Stomach smooth muscle (tissue), 2 donors: ENCODE results near the gene RPS6KA1.
"Not testable (repeated sequence)": the region's sequence is repeated elsewhere in the genome, so short reads cannot be mapped to it uniquely, and the experiment has no call there.

Experiments
- H3K27ac ChIP-seq: one replicate; pipeline ENCODE4 v1.7.0; 2013; ENCODE audit warnings: mild to moderate bottlenecking, low read length, inconsistent platforms
- H3K27me3 ChIP-seq, 2 donors: one replicate each; pipeline ENCODE4 v1.7.0; 2013; ENCODE audit warnings: low read length in 2 of 2; ENCODE audit not compliant: insufficient read depth in 2 of 2, control insufficient read depth in 1 of 2
- H3K36me3 ChIP-seq, 2 donors: one replicate each; pipeline ENCODE4 v1.7.0; 2013; ENCODE audit warnings: low read length in 2 of 2; ENCODE audit not compliant: control insufficient read depth in 2 of 2, insufficient read depth in 2 of 2
- H3K4me1 ChIP-seq: one replicate; pipeline ENCODE4 v1.7.0; 2013; ENCODE audit warnings: low read length; ENCODE audit not compliant: control insufficient read depth, insufficient read depth
- H3K4me3 ChIP-seq, 2 donors: one replicate each; pipeline ENCODE4 v1.7.0; 2013; ENCODE audit warnings: low read length in 2 of 2
- H3K9ac ChIP-seq, 2 donors: one replicate each; pipeline ENCODE4 v1.7.0; 2013; ENCODE audit warnings: low read length in 2 of 2, mild to moderate bottlenecking in 1 of 2
- H3K9me3 ChIP-seq, 2 donors: one replicate each; pipeline ENCODE4 v1.7.0; 2013; ENCODE audit warnings: low read length in 2 of 2; ENCODE audit not compliant: control insufficient read depth in 2 of 2
- donor health status: healthy.
- donor health status: Pancreatic carcinoma.

RPS6KA1 gene

DNA sequence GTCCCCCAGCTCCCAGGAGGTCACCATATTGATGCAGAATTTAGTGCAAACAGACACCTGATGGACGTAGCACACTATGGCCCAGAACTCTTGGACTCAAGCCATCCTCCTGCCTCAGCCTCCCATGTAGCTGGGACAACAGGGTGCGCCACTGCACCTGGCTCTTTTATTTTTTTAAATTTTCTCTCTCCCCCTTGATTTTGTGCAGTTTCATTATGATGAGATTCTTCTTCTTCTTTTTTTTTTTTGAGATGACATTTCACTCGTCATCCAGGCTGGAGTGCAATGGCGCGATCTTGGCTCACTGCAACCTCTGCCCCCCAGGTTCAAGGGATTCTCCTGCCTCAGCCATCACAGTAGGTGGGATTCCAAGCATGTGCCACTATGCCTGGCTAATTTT is 63.8 kb downstream of the RPS6KA1 start:
- no peak overlapping the region for H3K27ac ChIP-seq
- no peak overlapping the region for H3K4me3 ChIP-seq
- H3K9ac ChIP-seq: no peak overlapping the region
- no peaks in the 10 kb centered on the region for H3K36me3 ChIP-seq
- H3K4me1 ChIP-seq: no peaks in the 10 kb centered on the region
- no peaks in the 10 kb centered on the region for H3K27me3 ChIP-seq
- H3K9me3 ChIP-seq: peaks cover 0 to 3% of the 10 kb centered on the region in 2 donors

DNA sequence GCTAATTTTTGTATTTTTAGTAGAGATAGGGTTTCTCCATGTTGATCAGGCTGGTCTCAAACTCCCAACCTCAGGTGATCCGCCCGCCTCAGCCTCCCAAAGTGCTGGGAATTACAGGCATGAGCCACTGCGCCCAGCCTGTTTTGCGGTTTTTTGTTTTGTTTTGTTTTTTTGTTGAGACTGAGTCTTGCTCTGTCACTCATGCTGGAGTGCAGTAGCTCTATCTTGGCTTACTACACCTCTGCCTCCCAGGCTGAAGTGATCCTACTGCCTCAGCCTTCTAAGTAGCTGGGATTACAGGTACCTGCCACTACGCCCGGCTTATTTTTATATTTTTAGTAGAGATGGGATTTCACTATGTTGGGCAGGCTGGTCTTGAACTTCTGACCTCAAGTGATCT is 65.0 kb downstream of the RPS6KA1 start:
- H3K4me1 ChIP-seq, H3K27ac ChIP-seq, H3K4me3 ChIP-seq, H3K9ac ChIP-seq, H3K9me3 ChIP-seq, H3K36me3 ChIP-seq, H3K27me3 ChIP-seq: not testable (repeated sequence)

DNA sequence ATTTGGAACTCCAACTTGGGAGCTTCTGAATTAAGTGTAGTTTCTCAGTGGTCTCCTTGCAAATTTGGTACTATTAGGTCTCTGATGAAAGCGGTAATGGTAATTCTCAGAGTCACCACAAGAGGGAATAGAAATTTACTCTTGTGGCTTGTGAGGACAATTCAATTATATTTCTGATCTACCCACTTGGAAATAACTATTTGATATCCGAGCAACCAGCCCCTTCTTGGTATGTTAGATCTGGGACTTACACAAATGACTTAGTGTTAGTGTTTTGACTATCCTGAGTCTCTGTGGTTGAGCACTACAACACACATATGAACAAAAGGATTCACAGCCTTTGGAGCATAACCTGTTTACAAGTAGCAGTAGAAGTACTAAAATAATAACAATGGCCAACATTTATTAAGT is 68.1 kb downstream of the RPS6KA1 start:
- Histone ChIP-seq H3K36me3 (no peaks in the 10 kb centered on the region), H3K4me3 (no peak overlapping the region), H3K9ac (no peak overlapping the region)

DNA sequence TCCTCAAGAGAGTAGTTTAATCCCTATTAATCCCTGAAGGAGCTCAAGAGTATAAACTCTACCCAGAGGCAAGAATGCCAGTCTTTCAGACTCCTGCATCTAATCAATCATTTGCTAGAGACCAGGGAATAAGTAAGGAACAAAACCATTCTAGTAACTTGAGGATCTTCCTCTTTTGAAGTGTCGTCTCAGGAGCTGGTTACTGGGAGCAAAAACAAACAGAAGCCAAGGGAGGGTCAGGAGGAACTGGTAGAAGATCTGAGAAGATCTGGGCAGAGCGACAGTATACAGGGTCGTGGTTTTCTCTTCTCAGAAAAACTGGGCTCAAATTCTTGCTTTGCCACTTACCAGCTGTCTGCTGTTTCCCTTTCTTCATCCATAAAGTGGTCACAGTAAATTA is 69.3 kb downstream of the RPS6KA1 start:
- Histone ChIP-seq H3K4me1 (no peaks in the 10 kb centered on the region), H3K9me3 (no peaks in the 10 kb centered on the region), H3K27ac (no peak overlapping the region), H3K9ac (no peak overlapping the region), H3K4me3 (no peak overlapping the region), H3K27me3 (no peaks in the 10 kb centered on the region), H3K36me3 (no peaks in the 10 kb centered on the region)

More for the DNA sequence above, 68.1 kb downstream of the RPS6KA1 start:
- Histone ChIP-seq H3K9me3 (no peaks in the 10 kb centered on the region), H3K4me1 (no peaks in the 10 kb centered on the region), H3K27ac (no peak overlapping the region), H3K27me3 (no peaks in the 10 kb centered on the region)

DNA sequence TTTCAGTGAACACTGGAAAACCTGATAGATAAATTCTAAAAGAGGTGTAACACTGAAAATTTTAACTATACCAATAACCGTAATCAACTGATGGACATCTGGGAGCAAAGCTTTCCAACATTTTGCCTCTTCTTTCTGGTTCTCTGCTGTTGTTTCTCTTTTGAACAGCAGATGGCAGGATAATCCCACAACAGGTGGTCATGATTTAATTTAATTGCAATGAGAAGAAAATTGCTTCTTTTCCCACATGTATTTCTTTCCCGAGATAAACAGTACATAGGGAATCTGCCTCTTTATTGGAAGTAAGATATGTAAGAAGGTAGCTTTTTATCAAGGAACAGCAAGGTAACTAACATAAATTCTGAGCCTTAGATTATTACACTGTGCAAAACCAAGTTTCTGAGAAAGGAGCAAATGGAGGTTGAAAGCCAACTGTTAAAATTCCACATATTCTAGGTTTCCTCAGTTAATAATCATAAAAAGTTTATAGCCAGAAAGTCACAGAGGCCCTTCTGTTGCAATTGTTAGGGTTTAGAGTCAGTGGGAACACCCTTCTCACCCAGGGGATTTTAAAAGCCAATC is 72.9 kb downstream of the RPS6KA1 start:
- Histone ChIP-seq H3K9ac (no peak overlapping the region), H3K27ac (no peak overlapping the region), H3K36me3 (no peaks in the 10 kb centered on the region), H3K27me3 (peaks cover 0 to 2% of the 10 kb centered on the region in 2 donors), H3K4me1 (no peaks in the 10 kb centered on the region), H3K9me3 (no peaks in the 10 kb centered on the region), H3K4me3 (no peak overlapping the region)

DNA sequence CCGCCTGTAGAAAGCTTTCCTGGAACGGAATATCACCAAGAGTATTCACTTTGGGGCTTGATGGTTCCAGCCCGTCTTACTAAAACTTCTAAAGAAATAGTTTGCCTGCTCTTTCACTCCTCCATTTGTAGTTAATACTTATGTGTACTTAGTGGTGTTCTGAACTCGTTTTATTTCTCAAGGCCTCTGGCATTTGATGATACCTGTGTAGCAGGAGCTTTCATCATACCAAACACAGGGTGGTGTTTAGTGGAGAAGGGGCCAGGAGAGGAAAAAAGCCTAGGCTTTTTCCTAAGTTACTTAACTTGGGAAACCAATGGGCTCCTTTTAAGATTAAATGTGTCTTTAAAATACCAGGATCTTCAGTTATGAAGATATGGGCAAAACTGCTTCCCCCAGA is 74.3 kb downstream of the RPS6KA1 start:
- Histone ChIP-seq H3K36me3 (no peaks in the 10 kb centered on the region), H3K27ac (no peak overlapping the region), H3K27me3 (peaks cover 0 to 2% of the 10 kb centered on the region in 2 donors), H3K4me3 (no peak overlapping the region), H3K9ac (no peak overlapping the region), H3K9me3 (no peaks in the 10 kb centered on the region), H3K4me1 (no peaks in the 10 kb centered on the region)

DNA sequence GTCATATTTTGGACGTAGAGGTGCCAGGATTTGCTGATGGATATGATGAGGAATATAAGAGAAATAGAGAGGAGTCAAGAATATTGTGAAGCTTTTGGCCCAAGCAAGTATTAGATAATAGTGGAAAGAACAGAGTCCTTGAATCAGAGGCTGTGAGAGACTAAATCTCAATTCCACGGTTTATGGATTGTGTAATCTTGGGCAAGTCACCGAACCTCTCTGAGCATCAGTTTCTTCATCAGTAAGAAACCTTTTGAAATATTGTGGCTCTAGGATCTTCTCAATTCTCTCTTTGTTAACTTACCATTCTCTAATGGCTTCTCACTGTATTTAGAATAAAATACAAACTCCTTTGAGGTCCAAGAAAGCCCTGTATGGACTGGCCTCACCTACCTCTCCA is 77.6 kb downstream of the RPS6KA1 start:
- Histone ChIP-seq H3K27me3 (peaks cover 0 to 2% of the 10 kb centered on the region in 2 donors), H3K9me3 (no peaks in the 10 kb centered on the region), H3K27ac (no peak overlapping the region), H3K4me3 (no peak overlapping the region), H3K4me1 (no peaks in the 10 kb centered on the region), H3K9ac (no peak overlapping the region), H3K36me3 (no peaks in the 10 kb centered on the region)

DNA sequence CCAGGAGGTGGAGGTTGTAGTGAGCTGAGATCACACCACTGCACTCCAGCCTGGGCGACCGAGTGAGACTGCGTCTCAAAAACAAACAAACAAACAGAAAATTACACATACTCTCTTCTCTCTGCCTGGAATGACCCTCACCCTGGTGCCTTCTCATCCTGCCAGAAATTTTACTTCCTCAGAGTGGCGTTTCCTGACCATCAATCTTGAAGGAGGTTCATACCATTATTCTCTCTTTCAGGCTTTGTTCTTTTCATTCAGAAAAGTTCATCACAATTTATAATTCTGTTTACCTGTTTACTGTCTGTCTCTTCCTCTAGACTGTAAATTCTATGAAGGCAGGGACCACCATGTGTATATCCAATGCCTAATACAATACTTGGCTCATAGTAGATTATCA is 79.3 kb downstream of the RPS6KA1 start:
- H3K4me3 ChIP-seq: no peak overlapping the region
- no peaks in the 10 kb centered on the region for H3K4me1 ChIP-seq
- no peak overlapping the region for H3K27ac ChIP-seq
- H3K36me3 ChIP-seq: no peaks in the 10 kb centered on the region
- H3K9ac ChIP-seq: no peak overlapping the region
- peaks cover 0 to 2% of the 10 kb centered on the region in 2 donors for H3K27me3 ChIP-seq
- no peaks in the 10 kb centered on the region for H3K9me3 ChIP-seq

DNA sequence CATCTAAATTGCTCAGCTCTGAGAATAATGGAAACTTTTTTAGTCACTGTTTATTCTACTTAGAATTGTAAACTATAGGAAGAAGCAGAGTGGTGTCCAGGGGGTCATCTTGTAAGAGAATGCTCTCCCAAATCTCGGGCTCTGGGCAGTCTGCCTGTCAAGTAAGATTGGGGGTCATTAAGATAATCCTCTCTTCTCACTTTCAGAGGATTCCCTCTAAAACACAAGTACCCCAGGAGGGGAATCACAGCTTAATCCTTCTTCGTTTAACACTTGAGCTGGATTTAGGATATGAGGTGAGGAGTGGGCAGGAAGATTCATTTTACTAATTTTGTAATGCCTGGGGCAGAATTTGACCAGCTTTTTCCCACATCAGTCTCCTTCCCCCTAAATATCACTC is 81.2 kb downstream of the RPS6KA1 start:
- H3K27ac ChIP-seq: no peak overlapping the region
- no peaks in the 10 kb centered on the region for H3K36me3 ChIP-seq
- H3K27me3 ChIP-seq: peaks cover 0 to 2% of the 10 kb centered on the region in 2 donors
- H3K9me3 ChIP-seq: no peaks in the 10 kb centered on the region
- no peaks in the 10 kb centered on the region for H3K4me1 ChIP-seq
- no peak overlapping the region for H3K9ac ChIP-seq
- H3K4me3 ChIP-seq: no peak overlapping the region

DNA sequence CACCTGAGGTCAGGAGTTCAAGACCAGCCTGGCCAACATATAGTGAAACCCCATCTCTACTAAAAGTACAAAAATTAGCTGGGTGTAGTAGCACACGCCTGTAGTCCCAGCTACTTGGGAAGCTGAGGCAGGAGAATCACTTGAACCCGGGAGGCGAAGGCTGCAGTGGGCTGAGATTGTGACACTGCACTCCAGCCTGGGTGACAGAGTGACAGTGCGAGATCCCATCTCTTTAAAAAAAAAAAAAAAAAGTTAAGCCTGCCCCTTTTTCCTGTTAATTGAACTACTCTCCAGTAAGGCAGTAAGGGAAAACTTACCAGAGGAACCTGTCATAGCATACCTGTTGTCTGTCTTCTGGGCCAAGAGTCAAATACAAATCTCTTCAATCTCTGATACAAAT is 83.1 kb downstream of the RPS6KA1 start:
- H3K9me3 ChIP-seq, H3K27me3 ChIP-seq, H3K4me1 ChIP-seq, H3K9ac ChIP-seq, H3K27ac ChIP-seq, H3K36me3 ChIP-seq, H3K4me3 ChIP-seq: not testable (repeated sequence)

DNA sequence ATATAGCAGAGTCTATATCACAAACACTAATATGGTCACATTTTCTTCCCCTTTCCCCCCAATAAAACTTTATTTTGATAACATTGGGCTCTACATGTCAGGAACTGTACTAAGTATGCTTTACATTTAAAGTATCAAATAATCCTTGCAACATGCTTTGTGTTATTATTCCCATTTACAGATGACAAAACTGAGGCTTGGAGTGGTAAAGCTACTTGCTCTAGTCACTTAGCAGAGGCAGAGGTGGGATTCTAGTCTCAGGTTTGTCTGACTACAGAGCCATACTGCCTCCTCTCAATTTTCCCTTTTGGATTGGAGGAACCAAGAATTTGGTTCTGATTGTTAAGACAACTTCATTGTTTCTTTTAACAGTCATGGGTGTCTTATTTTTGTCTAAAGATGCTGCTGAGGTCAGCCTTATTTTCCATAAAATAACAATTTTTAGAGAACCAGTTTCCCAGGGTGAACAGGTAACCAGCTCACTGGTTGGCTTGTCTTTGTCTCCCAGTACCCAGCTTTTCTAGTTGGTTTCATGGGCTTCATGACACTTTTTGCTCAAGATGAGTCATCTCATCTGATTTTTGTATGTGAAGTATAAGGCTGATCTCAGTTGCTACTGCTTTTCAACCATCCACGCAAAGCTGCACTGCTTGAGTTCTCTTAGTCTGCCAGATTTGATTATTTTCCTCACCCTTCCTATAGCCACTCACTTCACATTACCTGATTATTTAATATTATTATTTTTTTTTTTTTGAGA is 85.3 kb downstream of the RPS6KA1 start:
- Histone ChIP-seq H3K27me3 (no peaks in the 10 kb centered on the region), H3K36me3 (no peaks in the 10 kb centered on the region), H3K4me3 (no peak overlapping the region), H3K4me1 (peaks cover 9% of the 10 kb centered on the region), H3K9me3 (no peaks in the 10 kb centered on the region), H3K9ac (no peak overlapping the region), H3K27ac (no peak overlapping the region)
